Activated T-cell treated with anti-CD3 and anti-CD28 coated beads for 1 hour (primary cell): ENCODE measurements around the gene TFR2.
A peak's percentile ranks its signal among the peaks of the same experiment; 100 is the strongest.

ENCODE experiments used
- DNase-seq: peaks from one replicate; pipeline ENCODE4 v3.0.0-alpha.2; 2020; ENCODE audit warnings: low read depth

TFR2 gene

DNA sequence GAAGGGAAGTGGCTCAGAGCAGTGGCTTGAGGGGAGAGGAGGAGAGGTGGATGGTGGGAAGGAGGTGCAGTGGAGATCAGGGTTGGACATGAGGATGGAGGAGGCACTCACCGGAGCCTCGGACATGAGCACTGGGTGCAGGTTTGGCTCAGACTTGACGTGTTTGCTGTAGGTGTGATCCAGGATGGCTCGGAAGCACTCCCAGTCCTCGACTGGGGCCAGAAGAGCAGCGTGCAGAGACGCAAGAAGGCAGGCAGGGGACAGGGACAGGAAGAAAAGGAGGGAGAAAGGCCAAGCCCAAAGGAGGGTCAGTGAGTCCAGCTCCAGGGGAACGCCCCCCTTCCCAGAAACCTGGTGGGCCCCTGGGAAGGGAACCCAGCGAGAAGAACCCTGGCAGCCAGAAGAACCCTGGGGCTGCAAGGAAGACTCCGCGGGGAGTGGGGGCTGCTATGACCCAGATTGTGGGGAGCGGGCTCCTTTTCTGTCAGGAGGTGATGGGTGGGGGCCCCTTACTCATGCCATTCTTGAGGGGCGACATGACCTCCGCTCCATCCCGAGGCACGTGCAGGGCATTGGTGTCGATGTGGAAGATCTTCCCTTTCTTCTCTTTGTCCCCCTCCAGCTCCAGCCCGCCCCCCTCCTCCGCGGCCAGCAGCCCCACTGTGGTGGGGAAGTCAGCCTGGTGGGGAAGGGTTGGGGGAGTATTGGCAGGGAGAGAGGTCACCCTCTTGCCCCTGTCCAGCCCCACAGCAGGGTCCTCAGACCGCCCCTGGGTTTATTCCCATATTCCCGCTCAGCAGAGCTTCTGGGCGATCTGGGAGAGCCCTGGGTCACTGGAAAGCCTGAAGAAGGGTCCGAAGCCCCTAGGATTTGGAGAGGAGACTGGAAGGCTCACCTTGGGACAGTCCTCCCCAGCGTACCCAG lies 13.8 kb upstream of the TFR2 start:
- no peak for DNase-seq

DNA sequence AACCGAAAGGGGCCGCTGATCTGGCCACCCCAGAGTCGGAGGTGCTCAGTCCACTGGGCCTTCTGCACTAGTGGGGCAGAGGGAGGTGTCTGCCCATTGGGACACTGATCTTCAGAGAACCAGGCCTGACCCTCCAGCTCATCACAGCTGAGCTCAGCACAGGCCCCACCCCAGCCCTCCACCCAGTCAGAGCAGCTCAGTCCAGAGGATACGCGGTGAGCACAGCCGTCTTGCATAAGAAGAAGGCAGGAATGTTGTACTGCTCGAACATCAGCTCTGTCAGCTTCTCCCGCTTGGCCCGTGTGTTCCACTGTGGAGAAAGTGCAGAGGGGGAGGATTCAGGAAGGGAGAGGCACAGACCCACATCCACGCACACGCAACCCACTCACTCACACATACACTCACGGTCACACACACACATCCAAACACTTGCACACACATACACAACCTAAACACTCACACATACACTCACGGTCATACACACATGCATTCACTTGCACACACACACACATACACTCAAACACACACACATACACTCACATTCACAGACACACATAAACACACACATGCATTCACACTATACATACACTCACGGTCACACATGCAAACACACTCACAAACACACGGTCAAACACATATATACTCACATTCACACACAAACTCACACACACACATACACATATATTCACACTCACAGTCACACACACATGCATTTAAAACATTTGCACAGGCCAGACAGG lies 8.6 kb upstream of the TFR2 start:
- DNase-seq = no peak

DNA sequence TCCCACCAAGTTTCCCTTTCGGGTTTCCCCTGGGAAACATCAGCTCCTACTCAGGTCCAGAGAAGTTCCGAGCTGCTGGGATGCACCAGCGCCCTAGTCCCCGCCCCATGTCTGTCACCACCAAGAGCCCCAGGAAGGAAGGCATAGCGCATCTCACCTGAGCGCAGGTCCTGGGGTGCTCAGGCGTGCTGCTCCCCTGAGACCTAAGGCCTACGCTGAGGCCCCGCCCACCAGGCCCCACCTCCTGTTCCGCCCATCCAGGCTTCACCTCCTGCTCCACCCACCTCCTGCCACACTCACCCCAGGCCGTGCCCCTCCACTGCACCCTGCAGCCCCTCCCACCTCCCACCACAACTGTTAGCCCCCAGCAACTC lies 1.2 kb upstream of the TFR2 start:
- no peak for DNase-seq

DNA sequence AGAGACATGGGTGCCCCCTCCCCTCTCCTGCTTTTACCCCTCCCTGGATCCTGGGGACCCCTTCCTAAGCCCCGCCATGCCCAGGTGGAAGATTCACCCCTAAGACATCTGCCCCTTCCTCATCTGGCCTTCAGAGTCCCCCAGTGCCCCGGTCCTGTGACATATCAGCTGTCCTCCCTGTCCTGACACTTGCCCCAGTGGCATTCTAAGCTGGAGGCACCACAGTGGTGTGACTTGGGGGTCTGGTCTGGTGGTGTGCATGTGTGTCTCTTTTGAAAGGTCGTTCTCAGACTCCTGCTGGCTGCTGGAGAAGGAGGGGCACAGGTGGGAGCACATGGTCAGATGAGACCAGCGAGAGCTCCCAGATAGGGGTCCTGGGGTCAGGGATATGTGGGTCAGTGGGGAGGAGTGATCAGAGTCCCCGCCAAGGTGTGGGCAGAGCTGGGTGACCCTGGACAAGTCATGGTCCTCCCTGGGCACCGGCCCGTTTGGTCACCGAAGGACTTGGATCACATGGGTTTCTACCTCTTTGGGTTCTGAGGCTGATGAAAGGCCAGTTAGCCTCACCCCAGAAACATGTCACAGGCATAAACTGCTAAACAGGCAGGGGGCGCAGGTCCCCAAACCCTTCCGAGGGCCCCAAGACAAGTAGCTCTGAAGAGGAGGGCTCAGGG lies 645 bp upstream of the TFR2 start:
- DNase-seq = no peak

- DNase-seq = no peak
These were observed 573 bp downstream of the TFR2 start for GRCh38 chr7:100640517-100641440.

DNA sequence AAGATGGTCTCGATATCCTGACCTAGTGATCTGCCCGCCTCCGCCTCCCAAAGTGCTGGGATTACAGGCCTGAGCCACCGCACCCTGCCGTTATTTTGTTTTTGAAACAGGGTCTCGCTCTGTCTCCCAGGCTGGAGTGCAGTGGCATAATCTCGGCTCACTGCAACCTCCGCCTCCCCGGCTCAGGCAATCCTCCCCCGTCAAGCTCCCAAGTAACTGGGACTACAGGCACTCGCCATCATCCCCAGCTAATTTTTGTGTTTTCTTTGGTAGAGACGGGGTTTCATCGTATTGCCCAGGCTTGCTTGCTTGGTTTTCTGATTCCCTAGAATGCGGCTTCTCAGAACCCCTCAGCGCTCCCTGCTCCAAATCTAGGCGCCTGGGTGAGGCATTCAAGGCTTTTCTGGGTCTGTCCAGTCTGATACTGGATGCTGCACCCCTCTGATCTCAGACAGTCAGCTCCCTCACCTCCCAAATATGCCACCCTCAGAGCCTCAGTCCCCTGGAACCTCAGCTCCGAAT lies 1.3 kb downstream of the TFR2 start:
- DNase-seq = no peak

- peak; percentile 38 for DNase-seq
These were observed 8.2 kb downstream of the TFR2 start for GRCh38 chr7:100632951-100633717.

- no peak for DNase-seq
These were observed 11.3 kb downstream of the TFR2 start for GRCh38 chr7:100630066-100630465.

- DNase-seq = no peak
These were observed 12.1 kb downstream of the TFR2 start for GRCh38 chr7:100629117-100629716.

DNA sequence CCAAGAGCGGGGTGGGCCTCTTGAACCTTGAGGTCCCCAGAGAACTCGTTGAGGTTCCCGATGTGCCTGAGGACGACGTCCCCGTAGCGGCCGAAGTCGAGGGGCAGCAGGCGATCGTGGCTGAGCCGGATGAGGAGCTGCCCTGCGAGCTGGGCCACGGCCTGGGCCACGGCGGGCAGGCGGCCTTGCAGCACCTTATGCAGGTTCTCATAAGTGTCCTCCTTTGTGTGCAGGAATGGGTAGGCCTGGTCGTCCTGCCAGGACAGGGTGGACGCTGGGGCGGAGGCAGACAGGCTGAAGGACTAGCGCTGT lies 14.2 kb downstream of the TFR2 start:
- no peak for DNase-seq

DNA sequence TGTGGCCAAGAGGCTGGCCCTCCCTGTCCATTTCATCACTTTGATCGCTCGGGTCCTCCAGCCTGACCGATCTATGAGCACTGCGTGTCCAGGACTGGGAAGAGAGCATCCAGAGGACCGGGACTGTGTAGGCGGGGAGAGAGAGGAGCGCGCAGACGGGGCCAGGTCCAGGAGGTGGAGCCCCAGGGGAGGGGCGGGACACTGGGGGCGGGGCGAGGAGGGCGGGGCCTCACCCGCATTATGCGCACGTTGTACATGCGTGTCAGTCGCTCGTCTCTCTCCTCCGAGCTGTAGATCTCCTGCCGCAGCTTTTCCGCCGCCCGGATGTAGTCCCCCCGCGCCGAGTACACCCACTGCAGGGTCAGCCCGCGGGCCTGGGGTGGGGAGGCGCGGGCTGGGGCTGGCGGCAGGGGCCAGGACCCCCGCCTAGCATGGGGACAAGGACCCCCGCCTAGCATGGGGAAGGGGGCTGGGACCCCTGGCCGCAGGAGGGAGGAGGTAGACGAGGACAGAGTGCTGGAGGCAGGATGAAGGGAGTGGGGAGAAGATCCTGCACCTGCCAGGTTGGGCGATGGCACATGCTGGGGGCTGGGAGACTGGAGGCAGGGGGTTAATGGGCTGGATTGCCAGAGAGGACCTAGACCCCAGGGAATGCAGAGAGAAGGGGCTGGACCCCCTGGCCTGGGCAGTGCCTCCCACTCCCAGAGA lies 14.7 kb downstream of the TFR2 start:
- peak; percentile 79 for DNase-seq

- no peak for DNase-seq
These were observed 15.3 kb downstream of the TFR2 start for GRCh38 chr7:100626055-100626454.

DNA sequence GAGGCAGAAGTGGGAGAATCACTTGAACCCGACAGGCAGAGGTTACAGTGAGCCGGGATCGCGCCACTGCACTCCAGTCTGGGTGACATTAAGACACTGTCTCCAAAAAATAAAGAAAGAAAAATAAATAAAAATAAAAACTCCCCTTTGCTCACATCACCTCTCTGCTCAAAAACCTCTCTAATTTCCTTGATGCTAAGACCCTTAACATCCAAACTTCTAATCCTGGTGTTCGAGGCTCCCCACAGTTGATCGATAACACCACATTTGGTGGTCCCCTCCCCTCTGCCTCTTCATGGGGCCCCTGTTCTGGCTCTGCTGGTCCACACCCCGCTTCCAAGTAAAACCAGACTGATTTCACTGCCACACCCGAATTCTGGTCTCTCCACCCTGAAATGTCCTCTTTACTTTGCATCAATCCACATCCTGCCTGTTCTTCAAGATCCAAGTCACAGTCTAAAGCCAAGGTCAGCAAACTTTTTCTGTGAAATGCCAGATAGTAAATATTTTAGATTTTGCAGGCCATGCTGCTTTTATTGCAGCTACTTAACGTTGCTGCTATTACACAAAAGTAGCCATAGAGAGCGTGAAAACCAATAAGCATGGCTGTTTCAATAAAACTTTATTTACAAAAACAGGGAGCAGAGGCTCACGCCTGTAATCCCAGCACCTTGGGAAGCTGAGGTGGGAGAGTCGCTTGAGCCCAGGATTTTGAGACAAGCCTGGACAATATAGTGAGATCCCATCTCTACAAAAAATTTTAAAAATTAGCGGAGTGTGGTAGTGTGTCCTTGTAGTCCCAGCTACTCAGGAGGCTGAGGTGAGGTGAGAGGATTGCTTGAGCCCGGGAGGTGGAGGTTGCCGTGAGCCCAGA lies 17.2 kb downstream of the TFR2 start:
- DNase-seq = no peak

DNA sequence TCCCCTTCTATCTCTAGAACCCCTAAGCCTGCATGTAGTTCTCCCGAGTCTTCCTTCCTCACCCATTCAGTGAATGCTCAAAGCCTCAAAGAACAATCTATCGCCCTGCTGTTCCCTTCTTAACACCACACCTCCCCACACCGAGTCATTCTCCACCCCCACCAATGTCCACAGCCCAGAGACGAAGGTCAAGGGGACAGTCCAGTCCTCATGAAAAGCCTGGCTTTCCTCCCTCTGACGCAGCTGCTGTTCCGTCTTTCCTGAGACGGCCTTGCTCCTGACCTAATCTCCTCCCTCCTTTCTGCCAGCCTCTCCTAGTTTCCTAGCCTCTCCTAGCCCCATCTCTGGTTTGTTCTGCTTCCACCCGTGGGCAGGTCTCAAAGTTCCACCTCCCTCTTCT lies 19.8 kb downstream of the TFR2 start:
- DNase-seq = no peak

- no peak for DNase-seq
These were observed 20.5 kb downstream of the TFR2 start for GRCh38 chr7:100620804-100621203.

DNA sequence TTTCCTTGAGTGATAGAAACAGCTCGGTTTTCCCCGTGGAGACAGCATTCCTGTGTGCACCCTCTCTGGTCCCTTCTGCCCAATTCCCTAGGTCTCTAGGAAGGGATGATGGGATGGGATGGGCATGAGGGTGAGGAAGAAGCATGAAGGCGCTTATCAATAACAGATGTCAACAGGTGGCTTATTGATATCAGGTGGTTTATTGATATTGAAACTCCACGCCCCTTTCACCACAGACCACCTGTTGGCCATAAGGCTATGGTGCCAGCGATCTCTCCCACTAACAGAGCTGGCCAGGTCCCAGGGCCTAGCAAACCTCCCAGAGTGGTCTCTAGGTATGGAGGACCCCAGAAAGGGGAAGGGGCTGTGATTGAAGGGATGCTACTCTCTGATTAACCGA lies 21.1 kb downstream of the TFR2 start:
- DNase-seq = no peak

GRCh38 chr7:100614308-100614861 lies 27.0 kb downstream of the TFR2 start:
- no peak for DNase-seq

- DNase-seq = no peak
These were observed 27.8 kb downstream of the TFR2 start for GRCh38 chr7:100613412-100614175.
